GM19238 (cell line): ENCODE measurements around the gene OOSP1.
"Not testable (repeated sequence)": the region's sequence is repeated elsewhere in the genome, so short reads cannot be mapped to it uniquely, and the experiment has no call there.

Experiments used
- DNase-seq: peaks from one replicate; pipeline ENCODE4 v3.0.0; 2011; ENCODE audit warnings: low spot score; ENCODE audit not compliant: insufficient read length

Gene OOSP1, protein sequence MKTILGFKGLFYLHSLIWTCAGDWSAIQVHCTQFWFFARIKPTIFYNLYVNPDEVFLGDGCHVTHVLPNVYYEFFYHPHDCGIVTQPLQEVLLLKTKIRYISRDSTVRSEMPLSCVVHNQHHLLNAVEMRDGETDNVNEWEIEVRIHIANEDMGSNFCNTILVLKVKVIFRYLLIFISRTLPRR

DNA sequence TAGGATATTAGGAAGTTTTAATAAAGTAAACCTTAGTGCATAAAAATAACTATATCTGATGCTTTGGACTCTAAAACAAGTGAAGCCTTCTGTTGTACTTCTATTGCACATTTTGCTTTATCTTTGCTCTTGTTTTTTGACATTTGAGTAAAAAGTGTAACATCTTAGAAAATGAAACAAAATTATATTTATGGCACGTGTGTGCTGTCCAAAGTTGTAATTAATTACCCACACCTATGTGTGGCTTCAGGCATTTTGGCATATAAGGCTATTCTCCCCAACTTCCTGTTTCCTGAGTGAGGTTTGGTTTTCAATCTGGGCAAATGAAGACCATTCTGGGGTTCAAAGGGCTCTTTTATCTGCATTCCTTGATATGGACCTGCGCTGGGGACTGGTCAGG lies at the start of gene OOSP1:
Gene OOSP1 (plus strand): TSS at position 301 of the 400 bp plus-strand sequence. CDS start 23 bp downstream, at position 324.
- DNase-seq: no peak

DNA sequence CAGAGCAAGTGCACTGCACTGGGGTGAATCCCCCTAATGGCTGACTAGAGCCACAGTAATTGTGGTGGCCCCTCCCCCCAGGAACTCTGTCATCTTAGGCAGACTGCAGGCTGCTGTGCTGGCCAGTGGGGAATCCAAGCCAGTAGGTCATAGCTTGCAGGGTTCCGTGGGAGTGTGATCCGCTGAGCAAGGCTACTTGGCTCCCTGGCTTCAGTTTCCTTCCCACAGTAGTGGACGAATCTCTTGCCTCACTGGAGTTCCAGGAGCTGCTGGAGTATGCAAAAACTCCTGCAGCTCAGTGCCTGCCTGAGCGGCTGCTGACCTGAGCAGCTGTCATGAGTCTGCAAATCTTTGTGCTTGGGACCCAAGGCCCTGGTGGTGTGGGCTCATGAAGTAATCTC lies 46.5 kb upstream of the OOSP1 start:
- no peak for DNase-seq

DNA sequence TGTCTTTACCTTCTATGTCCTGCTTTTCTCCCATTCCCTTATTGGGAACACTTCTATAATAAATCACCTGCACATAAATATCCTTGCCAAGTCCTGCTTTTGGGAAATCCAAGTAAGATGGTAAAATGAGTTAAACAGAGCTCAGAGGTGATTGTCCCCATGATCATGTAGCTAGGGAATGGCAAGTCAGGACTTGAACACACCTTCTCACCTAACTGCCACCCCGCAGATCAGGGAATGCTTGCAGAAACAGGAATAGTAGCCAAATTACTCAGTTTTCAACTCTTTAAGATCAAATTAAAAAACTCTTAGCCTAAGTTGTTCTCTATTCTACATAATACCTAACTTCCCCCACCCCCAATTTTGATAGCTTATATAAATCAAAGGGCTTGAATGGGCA lies 43.6 kb upstream of the OOSP1 start:
- no peak for DNase-seq

DNA sequence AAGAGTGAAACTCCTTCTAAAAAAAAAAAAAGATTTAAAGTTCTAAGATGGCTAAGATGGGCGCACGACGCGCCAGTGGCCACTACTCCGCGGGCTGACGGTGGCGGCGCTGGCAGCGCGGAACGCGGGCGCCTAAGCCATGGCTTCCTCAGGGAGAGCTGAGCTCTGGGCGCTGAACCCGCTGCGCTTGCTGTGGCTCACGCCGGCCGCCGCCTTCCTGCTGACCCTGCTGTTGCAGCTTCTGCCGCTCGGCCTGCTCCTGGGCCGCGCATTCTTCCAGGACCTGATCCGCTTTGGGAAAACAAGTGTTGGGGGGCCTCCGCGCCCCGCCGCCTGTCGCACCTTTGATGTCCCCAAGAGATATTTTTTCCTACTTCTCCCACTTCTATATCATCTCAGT lies 40.2 kb upstream of the OOSP1 start:
- no peak for DNase-seq

DNA sequence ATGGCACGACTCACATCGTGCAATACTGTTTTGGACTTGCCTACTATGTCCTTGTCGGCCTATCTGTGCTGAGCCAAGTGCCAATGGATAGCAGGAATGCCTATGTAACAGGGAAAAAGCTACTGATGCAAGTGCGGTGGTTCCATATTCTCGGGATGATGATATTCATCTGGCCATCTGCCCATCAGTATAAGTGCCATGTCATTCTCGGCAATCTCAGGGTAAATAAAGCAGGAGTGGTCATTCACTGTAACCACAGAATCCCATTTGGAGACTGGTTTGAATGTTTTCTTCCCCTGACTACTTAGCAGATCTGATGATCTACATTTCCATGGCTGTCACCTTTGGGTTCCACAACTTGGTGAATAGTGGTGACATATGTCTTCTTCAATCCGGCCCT lies 39.6 kb upstream of the OOSP1 start:
- DNase-seq: no peak

DNA sequence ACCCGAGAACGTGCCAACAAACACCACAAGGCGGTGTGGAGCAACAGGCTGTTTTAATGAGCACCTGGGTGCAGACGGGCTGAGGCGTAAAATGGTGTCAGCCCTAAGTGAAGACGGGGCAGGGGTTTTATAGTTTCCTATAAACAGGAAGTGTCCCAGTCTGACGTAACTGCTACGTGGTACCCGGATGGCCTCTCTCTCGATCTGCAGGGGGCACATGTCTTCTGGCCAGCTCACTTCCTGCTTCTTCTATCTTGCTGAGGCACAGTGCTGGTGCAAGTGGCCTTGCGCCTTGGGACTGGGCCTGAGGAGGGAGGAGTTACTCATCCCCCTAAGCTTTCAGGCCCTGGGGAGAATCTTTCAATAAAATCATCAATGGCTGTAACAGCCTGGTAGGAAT lies 38.7 kb upstream of the OOSP1 start:
- no peak for DNase-seq

DNA sequence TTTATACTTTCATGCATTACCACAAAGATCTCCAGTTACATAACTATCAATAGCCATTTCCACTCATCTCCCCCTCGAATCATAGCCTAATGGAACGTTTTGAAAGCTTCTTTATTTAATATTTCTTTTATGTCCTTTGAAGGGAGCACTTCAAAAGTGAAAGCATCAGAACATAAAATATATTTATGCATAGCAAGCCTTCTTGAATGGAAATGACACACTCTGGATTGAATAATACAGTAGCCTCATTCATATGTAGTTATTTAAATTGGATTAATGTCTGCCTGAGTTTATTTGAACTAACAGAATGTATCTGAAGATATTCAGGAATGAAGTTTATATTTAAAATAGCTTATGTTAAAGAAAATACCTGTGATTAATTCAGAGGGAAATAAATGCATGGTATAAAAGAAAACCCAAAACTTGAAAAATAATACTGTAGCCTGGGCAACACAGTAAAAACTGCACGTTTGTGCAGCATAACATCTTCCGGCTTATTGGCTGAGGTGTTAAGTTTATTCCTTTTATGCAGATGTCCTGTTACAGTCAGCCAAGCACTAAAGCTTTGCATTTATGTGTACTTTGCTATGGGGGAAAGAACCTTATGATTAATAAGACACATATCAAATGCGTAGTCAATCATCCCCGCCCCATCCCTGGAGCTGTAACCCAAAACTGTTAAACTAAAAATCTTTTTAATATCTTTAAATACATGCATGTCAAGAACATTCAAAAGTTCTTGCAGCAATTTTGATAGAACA lies 37.7 kb upstream of the OOSP1 start:
- no peak for DNase-seq

DNA sequence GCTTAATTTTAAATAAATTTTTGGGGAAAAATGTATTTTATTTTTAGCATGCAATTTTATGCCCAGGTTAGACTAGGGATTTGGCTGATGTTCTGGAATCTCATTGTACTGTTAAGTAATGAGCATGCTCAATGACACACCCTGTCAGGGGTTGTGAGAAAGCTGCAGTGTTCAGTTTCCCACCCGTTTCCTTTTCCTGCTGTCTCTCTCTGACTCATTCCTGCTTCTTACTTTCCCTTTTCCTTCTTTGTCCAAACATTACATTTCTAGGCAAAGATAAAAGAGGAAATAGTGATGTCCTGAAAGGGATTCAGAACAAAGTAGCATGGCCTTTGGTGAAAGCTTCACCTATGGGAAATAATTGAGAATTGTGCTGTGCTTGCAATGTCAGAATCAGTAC lies 36.9 kb upstream of the OOSP1 start:
- DNase-seq: no peak

DNA sequence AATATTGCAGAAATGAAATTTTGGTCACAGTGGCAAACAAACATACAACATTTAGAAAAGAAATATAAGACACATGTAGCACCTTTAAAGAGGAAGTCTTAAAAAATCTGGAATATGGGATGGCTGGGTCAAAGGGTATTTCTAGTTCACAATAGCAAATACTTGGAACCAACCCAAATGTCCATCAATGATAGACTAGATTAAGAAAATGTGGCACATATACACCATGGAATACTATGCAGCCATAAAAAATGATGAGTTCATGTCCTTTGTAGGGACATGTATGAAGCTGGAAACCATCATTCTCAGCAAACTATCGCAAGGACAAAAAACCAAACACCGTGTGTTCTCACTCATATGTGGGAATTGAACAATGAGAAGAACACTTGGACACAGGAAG lies 34.7 kb upstream of the OOSP1 start:
- DNase-seq: not testable (repeated sequence)

DNA sequence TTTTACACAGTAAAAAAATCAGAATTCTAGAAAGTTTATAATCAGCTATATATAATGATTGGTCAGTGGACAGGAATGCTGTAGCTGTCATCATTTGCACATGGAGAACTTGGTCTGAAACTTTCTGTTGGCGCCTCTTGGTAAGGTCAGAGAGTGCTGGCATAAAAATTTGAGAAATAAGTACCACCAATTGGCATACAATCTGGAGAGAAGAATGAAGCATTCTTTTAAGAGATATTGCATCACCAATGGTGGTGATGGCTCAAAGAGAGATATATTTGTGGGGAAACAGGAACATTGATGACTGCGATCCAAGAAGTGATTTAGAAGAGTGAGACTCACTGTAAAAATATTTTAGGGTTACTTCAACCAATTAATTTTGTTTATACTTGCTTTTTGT lies 19.8 kb upstream of the OOSP1 start:
- no peak for DNase-seq

DNA sequence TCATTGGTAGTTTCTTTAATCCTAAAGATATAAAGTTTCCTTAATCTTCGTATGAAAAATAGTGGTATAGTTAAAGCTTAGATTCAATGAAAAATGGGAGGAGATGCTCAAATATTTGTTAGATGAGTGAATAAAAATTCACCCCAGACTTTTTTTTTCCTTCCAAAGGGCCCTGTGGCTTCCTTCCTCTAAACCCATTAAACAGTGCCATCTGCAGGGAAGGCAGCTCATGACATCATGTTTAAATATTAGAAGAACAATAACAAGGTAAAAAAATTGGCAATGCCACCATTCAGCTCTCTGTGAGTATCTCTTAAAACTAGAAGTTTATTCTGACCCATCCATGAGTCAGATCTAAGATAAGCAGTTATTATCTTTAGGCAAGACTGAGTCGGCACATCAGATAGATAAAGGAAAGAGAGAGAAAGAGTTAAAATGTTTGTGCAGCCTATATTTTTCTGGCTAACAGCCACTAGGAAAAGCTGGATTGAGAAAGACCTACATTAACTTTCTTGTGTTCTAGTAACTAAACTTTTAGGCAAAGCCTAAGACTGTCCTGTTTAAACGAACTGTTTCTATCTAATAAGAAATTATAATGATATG lies 19.1 kb upstream of the OOSP1 start:
- no peak for DNase-seq

DNA sequence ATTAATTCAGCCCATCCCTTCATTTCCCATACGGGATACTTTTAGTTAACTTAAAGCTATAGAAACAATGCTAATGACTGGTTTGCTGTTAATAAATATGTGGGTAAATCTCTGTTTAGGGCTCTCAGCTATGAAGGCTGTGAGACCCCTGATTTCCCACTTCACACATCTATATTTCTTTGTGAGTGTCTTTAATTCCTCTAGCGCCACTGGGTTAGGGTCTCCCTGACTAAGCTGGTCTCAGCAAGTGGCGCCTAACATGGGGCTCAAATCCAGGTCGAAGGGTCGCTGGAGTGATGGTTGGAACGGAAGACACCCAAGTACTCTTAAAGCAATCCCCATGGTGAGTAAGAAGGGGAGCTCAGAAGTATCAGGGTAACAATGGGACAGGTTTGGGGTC lies 14.4 kb upstream of the OOSP1 start:
- no peak for DNase-seq

DNA sequence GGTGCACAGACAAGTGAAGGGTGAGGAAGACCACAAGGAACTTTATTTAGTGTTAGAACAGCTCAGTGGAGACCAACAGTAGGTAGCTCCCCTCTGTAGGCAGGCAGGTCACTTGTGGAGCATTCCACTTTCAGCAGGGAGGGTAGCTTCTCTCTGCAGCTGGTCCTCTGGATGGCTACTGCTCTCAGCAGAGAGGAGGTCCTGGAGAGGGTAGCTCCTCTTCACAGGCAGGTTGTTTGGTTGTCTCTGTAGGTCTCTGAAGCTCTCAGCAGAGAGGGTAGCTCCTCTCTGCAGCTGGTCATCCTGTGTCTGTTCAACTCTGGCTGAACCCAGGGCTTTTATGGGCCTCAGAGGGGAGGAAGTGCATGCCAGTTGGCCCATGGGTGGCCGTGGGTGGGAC lies 6.5 kb upstream of the OOSP1 start:
- DNase-seq: no peak

DNA sequence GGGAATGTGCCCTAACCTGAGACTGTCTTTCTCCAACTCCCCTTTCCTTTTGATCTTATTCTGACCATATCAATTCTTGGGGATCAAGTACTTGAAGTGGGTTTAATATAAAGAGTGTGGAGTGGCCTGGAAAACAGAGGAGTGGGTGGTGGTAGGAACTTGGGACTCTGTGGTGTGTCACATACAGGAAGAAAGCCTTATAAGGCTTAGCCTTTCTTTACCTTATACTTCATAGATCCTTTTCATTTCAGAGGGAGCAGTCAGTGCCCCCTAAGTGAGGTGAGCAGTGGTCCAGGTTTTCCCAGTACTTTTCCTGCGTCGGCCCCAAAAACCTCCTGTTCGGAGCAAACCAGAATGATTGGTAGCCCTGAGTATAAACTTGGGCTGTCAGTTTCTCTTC lies 486 bp downstream of the OOSP1 start:
- DNase-seq: no peak

DNA sequence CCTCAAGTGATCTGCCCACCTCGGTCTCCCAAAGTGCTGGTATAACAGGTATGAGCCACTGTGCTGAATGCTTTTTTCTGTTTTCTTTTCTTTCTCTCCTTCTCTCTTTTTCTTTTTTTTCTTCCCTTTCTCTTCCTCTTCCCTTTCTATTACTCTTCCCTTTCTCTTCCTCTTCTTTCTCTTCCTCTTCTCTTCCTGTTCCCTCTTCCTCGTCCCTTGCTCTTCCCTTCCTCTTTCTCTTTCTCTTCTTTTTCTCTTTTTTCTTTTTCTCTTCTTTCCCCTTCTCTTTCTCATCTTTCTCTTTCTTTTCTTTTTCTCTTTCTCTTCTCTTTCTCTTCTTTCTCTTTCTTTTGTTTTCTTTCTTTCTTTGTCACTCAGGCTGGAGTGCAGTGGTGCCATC lies 1.2 kb downstream of the OOSP1 start:
- DNase-seq: no peak

DNA sequence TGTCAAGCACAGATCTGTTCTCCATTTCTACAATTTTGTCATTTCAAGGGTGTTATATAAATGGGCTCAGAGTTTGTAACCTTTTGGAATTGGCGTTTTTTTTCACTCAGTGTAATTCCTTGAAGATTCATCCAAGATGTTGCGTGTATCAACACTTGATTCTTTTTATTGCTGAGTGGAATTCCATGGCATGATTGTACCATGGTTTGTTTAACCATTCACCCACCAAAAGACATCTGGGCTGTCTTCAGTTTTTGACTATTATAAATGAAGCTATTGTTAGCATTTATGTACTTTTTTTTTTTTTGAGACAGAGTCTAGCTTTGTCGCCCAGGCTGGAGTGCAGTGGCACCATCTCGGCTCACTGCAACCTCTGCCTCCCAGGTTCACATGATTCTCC lies 2.9 kb downstream of the OOSP1 start:
- DNase-seq: no peak

DNA sequence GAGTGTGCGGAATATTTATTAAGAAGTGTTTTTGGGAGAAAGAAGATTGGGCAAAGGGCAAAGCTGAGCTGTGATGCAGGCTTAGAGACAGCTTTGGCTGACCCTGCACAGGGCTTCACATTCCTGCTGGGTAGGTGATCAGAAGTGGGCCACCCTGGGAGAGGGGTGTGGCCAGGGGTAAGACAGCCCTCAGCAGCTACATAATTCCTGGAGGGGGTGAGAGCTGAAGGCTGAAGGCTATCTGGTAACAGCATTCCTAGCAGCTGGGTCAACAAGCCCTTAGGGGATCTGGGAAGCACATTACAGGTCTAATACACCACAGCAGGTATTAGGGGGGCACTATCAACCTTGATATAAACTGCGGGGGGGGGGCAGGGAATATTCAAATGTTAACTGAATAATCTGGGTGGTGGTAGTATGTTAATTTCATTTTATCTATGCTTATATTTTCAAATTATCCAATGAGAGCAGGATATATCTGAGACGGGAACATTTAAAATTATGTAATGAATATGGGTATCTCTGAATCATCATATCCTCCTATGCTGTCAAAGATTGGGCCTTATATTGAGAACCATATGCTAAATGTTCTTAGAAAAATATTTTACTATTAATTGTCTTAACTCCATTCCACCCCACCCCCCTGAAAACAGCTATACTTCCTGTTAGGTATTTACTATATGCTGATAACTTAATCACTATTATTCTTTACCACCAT lies 5.9 kb downstream of the OOSP1 start:
- DNase-seq: no peak

DNA sequence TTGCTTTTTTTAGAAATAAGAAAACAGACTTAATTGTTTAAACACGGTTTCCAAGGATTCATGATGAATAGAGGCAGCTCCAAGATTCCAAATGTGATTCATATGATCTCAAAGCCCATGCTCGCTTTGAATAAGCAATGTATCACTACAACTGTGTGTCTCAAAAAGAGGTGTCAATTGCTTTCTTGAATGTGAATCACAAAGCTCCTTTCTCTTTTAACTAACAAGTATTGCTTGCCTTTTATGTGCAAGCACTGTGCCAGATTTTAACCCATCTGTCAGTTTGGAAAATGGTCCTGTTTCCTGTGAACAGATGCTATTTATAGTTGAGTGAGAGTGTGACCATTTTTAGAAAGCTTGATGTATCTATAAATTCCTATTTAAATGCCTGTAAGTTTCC lies 6.5 kb downstream of the OOSP1 start:
- no peak for DNase-seq

DNA sequence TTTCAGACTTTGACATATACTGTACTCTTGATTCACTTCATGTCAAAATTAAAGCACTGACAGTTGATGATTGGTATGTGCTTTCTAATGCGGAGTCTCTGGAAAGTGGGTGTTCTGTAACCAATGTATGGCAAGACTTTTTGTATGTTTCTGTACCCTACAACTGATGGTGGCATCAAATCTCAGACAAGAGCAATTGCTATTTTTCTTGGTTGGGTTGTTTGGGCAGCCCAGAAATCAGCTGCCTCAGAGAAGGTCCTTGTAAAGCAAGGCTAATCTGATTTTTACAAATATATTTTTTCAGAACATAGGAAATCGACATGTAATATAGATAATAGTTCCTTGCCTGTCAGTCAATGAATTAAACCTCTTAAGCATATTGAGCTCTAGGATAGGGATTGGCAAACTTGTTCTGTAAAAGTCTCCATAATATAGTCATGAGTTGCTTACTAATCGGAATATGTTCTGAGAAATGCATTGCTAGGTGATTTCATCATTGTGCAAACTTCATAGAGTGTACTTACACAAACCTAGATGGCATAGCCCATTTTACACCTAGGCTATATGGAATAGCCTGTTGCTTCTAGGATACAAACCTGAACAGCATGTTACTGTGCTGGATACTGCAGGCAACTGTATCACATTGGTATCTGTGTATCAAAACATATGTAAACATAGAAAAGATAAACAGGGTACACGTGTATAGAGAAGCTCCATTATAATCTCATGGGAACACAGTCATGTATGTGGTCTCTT lies 15.4 kb downstream of the OOSP1 start:
- no peak for DNase-seq

DNA sequence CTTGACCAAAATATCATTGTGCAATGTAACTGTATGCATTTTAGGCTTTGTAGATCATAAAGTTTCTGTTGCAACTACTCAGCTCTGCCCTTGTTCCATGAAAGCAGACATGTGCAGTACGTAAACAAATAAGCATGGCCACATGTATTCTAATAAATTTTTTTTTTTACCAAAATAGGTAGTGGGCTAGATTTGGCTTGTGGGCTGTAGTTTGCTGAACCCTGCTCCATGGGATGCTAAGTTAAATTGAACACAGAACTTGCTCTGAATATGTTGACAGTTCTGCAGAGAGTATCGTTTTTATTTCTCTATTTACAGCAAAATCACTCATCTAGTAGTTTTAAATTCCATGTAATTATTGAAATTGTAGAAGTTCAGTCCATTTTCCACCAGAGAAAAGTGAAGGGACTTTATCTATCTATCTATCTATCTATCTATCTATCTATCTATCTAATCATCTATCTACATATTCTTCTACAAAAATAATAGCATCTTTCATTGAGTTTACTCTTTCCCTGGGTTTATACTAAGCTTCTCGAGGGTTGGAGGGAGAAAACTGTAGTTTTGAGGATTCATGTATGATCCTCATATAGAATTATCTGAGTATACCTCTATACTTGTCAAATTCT lies 16.1 kb downstream of the OOSP1 start:
- no peak for DNase-seq

DNA sequence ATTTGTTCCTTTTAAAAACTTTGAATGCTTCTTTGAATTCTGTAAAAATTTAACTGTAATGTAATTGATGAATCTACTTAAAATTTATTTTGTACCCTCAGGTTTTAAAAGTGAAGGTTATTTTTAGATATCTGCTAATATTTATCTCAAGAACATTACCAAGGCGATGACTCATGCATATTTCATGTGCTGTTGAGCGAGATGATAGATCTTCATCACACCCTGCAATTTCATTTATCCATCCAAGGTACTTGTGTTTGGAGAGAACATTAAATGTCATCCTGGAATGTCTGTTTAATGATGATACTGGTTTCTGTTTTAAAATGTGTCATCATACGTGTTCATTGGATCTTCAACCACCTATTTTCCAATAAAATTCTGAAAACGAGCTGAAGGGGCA lies 18.9 kb downstream of the OOSP1 start:
- DNase-seq: no peak
